Dendritic cell treated with granulocyte-macrophage colony-stimulating factor and Interleukin-4, amounts not matched to agents 40 ng/mL and 50 ng/mL, for 4 days (primary cell): ENCODE data around the gene DUOX2.
"Not testable (repeated sequence)": the region's sequence is repeated elsewhere in the genome, so short reads cannot be mapped to it uniquely, and the experiment has no call there.

Source experiments
- H3K27ac Mint-ChIP-seq: one replicate; pipeline ENCODE4 v1.8.0; 2022; ENCODE audit warnings: mild to moderate bottlenecking, mixed read lengths
- H3K27me3 Mint-ChIP-seq: one replicate; pipeline ENCODE4 v1.8.0; 2022; ENCODE audit warnings: mild to moderate bottlenecking, mixed read lengths
- H3K36me3 Mint-ChIP-seq: one replicate; pipeline ENCODE4 v1.8.0; 2022; ENCODE audit warnings: low read depth, mixed read lengths
- H3K4me1 Mint-ChIP-seq: one replicate; pipeline ENCODE4 v1.8.0; 2022; ENCODE audit warnings: low read depth, mixed read lengths
- H3K4me3 Mint-ChIP-seq: one replicate; pipeline ENCODE4 v1.8.0; 2022; ENCODE audit warnings: mild to moderate bottlenecking, moderate library complexity, mixed read lengths
- H3K9me3 Mint-ChIP-seq: one replicate; pipeline ENCODE4 v1.8.0; 2022; ENCODE audit warnings: mixed read lengths
- intact Hi-C: fragments of 100-400 bp; cut with micrococcal nuclease; formaldehyde crosslinking; loops from one replicate; pipeline ENCODE4 v1.15.0; 2022

Gene DUOX2

DNA sequence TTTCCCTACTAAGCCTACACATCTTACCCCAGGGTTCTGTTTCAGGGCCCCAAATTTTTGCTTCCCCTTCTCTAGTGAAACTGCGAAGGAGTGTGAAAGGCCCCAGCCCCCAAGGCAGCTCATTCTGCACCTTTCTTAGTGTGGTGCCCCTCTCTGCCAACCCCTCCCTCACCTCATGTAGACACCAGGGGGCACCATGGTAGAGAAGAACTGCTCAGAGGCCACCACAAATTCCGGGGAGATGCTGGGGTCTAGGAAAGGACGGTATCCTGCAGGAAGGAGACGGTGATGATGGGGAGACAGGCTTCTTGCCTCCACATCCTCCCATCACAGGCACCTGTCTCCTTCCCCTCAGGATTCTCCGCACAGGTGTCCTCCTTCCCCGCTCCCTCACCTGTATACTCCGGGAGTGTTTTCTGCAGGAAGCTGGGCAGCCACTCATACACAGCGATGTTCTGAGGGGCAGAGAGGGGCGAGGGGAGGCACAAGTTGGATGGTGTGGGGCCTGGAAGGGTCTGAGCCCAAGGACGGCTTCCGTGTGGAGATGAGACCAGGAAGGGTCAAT is 3.6 kb downstream of the DUOX2 start:
- H3K27ac Mint-ChIP-seq, result no peak overlapping the region
- no peaks in the 10 kb centered on the region for H3K9me3 Mint-ChIP-seq
- H3K27me3 Mint-ChIP-seq, result peaks cover 72% of the 10 kb centered on the region
- no peaks in the 10 kb centered on the region for H3K36me3 Mint-ChIP-seq
- H3K4me3 Mint-ChIP-seq, result no peak overlapping the region
- intact Hi-C loops, result no loop called here
- peaks cover 25% of the 10 kb centered on the region for H3K4me1 Mint-ChIP-seq

- H3K27ac Mint-ChIP-seq, result no peak overlapping the region
- no peaks in the 10 kb centered on the region for H3K9me3 Mint-ChIP-seq
- H3K27me3 Mint-ChIP-seq, result peaks cover 49% of the 10 kb centered on the region
- peaks cover 13% of the 10 kb centered on the region for H3K4me1 Mint-ChIP-seq
- intact Hi-C loops, result no loop called here
- no peaks in the 10 kb centered on the region for H3K36me3 Mint-ChIP-seq
- H3K4me3 Mint-ChIP-seq, result no peak overlapping the region
Measured at GRCh38 chr15:45107941-45108630, 5.9 kb downstream of the DUOX2 start.

DNA sequence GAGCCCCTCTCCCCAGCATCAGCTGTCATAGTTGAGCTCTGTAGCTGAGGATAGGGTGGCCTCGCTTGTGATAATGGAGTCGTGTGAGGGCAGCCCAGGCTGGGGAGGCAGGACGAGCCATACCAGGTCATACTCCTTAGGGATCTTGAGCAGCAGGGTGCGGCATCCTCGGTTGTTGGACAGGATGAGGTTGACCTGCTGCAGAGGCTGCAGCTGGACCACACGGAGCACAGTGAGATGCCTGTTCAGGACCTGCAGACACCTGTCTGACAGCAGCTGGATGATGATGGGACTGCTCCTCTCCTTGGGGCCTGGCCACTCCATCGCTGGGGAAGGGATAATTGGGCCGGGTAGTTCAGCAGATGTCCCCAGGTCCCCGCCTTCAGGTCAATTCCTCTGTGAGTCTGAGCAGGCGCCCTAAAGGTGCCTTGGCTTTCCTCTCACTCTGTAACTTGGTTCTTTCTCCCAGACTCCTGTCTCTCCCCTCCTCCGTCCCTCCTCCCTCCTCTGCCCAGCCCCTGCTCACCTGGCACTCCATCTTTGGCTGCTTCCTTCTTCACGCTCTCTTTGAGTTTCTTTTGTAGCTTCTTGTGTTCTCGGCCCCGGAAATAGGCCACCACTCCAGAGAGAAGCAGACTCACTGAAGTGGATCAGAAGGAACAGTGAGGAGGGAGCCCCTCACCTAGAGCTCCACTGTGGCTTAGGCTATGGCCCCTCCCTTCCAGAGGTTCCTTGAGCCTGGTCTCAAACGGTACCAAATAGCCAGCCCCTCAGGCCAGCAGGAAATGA is 7.8 kb downstream of the DUOX2 start:
- intact Hi-C loops, result no loop called here
- Mint-ChIP-seq H3K36me3 (no peaks in the 10 kb centered on the region), H3K4me3 (no peak overlapping the region), H3K4me1 (no peaks in the 10 kb centered on the region), H3K27ac (no peak overlapping the region), H3K9me3 (no peaks in the 10 kb centered on the region), H3K27me3 (peaks cover 34% of the 10 kb centered on the region)

DNA sequence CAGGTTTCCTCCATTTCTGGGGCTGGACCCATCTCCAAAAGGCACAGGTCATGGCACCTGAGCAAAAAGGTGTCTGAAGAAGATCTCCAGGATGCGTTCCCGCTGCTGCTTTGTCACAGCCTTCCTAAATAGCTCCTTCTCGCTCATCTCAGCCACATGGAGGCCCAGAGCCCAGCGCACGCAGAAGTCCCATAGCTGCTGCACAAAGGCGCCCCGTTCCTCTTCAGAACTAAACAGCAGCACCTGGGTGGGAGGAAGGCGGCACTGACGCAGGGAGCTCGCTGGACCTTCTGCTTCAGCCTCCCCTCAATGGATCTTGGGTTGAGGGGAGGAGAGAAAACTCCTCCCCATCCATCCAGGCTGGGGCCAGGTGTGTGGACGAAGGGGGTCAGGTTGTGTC is 8.4 kb downstream of the DUOX2 start:
- Mint-ChIP-seq H3K36me3 (no peaks in the 10 kb centered on the region), H3K4me1 (no peaks in the 10 kb centered on the region), H3K9me3 (no peaks in the 10 kb centered on the region), H3K4me3 (no peak overlapping the region), H3K27ac (no peak overlapping the region), H3K27me3 (peaks cover 32% of the 10 kb centered on the region)
- intact Hi-C loops, result no loop called here

- intact Hi-C loops, H3K9me3 Mint-ChIP-seq, H3K36me3 Mint-ChIP-seq, H3K4me1 Mint-ChIP-seq, H3K27ac Mint-ChIP-seq, H3K4me3 Mint-ChIP-seq: not testable (repeated sequence)
- peaks cover 18% of the 10 kb centered on the region for H3K27me3 Mint-ChIP-seq
Measured at GRCh38 chr15:45104170-45104569, 9.8 kb downstream of the DUOX2 start.

- intact Hi-C loops, result no loop called here
- Mint-ChIP-seq H3K4me1 (no peaks in the 10 kb centered on the region), H3K27me3 (peaks cover 12% of the 10 kb centered on the region), H3K4me3 (no peak overlapping the region), H3K36me3 (no peaks in the 10 kb centered on the region), H3K9me3 (no peaks in the 10 kb centered on the region), H3K27ac (no peak overlapping the region)
Measured at GRCh38 chr15:45102226-45102625, 11.7 kb downstream of the DUOX2 start.

DNA sequence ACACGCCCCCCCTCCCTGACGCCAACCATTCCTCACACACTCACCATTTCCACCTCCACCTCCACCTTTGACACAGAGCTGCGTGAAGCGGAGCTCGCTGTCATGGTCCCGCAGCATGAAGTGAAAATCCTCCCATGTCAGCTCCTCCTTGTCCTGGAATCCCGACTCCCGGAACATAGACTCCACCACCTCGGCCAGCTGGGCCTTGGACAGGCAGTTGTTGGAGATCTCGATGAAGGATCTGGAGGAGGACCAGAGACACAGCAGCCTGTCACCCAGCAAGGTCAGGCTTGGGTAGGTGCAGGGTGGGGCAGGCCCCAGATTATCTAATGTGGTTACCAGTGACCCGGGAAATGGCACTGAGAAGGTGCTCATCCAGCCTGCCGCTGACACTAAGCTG is 12.2 kb downstream of the DUOX2 start:
- intact Hi-C loops, result no loop called here
- Mint-ChIP-seq H3K27me3 (peaks cover 11% of the 10 kb centered on the region), H3K27ac (no peak overlapping the region), H3K36me3 (no peaks in the 10 kb centered on the region), H3K4me1 (no peaks in the 10 kb centered on the region), H3K9me3 (no peaks in the 10 kb centered on the region), H3K4me3 (no peak overlapping the region)

GRCh38 chr15:45100884-45101625 is 12.9 kb downstream of the DUOX2 start:
- Mint-ChIP-seq H3K27ac (no peak overlapping the region), H3K9me3 (no peaks in the 10 kb centered on the region), H3K4me1 (no peaks in the 10 kb centered on the region), H3K36me3 (no peaks in the 10 kb centered on the region), H3K27me3 (peaks cover 5% of the 10 kb centered on the region), H3K4me3 (no peak overlapping the region)
- intact Hi-C loops, result no loop called here

GRCh38 chr15:45099549-45100165 is 14.3 kb downstream of the DUOX2 start:
- H3K9me3 Mint-ChIP-seq, result no peaks in the 10 kb centered on the region

DNA sequence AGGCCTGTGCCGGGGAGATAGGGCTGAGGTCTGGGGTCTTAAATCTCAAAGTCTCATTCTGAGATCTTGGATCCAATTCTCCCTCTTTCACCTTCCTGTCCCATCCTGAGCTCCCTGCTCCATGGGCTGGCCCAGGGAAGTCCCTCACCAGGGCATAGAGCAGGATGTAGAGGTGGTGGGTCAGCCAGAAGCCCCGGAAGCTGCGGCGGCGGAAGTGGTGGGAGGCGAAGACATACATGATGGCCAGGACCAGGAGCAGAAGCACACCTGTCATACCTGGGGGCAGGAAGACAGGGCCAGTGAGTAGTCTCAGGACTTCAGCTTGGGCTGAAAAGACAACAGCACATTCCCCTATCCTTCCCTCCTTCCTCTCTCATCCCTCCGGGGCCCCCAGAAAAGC is 16.5 kb downstream of the DUOX2 start:
- Mint-ChIP-seq H3K4me1 (no peaks in the 10 kb centered on the region), H3K4me3 (no peak overlapping the region), H3K27me3 (peaks cover 1% of the 10 kb centered on the region), H3K9me3 (no peaks in the 10 kb centered on the region), H3K36me3 (no peaks in the 10 kb centered on the region), H3K27ac (no peak overlapping the region)
- intact Hi-C loops, result no loop called here

More at GRCh38 chr15:45099549-45100165, 14.3 kb downstream of the DUOX2 start:
- H3K27me3 Mint-ChIP-seq, result no peaks in the 10 kb centered on the region
- no peak overlapping the region for H3K27ac Mint-ChIP-seq
- H3K4me1 Mint-ChIP-seq, result no peaks in the 10 kb centered on the region
- intact Hi-C loops, result no loop called here
- no peak overlapping the region for H3K4me3 Mint-ChIP-seq
- no peaks in the 10 kb centered on the region for H3K36me3 Mint-ChIP-seq

DNA sequence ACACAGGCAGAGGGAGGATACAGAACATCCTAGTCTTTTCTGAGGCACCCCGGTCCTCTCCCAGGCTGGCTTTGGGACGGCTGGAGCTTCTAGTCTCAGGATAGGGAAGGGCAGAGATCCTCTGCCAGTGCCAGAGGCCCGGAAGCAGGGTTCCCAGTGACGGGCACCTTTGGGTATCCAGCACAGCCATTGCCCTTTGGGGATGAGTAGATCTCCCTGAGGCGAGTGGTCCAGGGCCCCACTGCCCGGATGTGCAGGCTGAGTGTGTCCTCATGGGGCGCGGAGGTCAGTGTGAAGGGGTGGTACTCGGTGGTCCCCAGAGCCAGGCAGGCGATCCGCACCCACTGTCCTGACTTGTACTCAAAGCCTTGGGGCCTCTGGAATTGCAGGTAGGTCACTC is 18.3 kb downstream of the DUOX2 start:
- peaks cover 6% of the 10 kb centered on the region for H3K27me3 Mint-ChIP-seq
- no peak overlapping the region for H3K27ac Mint-ChIP-seq
- no peaks in the 10 kb centered on the region for H3K36me3 Mint-ChIP-seq
- no peaks in the 10 kb centered on the region for H3K9me3 Mint-ChIP-seq
- intact Hi-C loops, result no loop called here
- H3K4me1 Mint-ChIP-seq, result no peaks in the 10 kb centered on the region
- H3K4me3 Mint-ChIP-seq, result no peak overlapping the region

- no peaks in the 10 kb centered on the region for H3K9me3 Mint-ChIP-seq
- no peaks in the 10 kb centered on the region for H3K4me1 Mint-ChIP-seq
- H3K4me3 Mint-ChIP-seq, result no peak overlapping the region
- no peak overlapping the region for H3K27ac Mint-ChIP-seq
- peaks cover 6% of the 10 kb centered on the region for H3K27me3 Mint-ChIP-seq
- intact Hi-C loops, result no loop called here
- H3K36me3 Mint-ChIP-seq, result no peaks in the 10 kb centered on the region
Measured at GRCh38 chr15:45094358-45094730, 19.6 kb downstream of the DUOX2 start.

DNA sequence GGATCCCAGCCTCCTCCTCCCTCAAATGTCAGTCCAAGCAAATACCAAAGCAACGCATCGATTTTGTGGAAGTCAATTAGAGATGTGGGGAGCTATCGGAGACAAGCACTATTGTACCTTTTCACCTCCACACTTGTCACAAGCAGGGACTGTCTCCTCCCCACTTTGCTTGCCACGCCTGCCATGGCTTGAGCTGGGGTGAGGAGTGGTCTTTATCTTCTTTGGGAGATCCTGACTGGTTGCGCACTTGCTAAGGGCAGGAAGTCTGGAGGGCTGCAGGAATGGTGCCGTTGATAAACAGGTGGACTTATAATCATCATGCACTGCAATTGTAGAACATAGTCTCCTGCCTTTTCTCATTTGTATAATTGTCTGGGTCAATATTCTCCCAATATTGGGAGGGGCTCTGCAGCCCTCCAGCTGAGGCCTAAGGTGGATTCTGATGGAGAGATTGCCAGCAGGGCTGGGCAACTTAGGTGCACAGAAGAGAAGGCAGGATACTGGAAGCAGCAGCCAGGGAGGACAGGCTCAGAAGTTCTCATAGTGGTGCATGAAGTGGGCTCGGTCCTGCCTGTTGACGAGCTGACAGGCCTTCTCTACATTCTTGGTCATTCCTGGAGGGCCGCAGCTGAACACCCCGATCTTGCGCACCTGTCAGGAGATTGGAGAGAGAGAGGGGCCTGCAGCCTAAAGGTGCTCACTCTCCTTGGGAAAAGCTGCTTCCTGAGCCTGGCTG is 20.2 kb downstream of the DUOX2 start:
- Mint-ChIP-seq H3K27me3 (peaks cover 6% of the 10 kb centered on the region), H3K9me3 (no peaks in the 10 kb centered on the region), H3K4me1 (no peaks in the 10 kb centered on the region), H3K36me3 (no peaks in the 10 kb centered on the region), H3K4me3 (no peak overlapping the region), H3K27ac (no peak overlapping the region)
- intact Hi-C loops, result no loop called here
